ENCODE data around the gene APOBEC4. TPM values are rescaled to one million over a fixed set of nuclear protein-coding genes. Genes with fewer than 3 reads are reported as not detected.

APOBEC4 gene
- polyA plus RNA-seq, 1 of the 3 experiments (the other 2 are of a cell fraction), result not detected

DNA sequence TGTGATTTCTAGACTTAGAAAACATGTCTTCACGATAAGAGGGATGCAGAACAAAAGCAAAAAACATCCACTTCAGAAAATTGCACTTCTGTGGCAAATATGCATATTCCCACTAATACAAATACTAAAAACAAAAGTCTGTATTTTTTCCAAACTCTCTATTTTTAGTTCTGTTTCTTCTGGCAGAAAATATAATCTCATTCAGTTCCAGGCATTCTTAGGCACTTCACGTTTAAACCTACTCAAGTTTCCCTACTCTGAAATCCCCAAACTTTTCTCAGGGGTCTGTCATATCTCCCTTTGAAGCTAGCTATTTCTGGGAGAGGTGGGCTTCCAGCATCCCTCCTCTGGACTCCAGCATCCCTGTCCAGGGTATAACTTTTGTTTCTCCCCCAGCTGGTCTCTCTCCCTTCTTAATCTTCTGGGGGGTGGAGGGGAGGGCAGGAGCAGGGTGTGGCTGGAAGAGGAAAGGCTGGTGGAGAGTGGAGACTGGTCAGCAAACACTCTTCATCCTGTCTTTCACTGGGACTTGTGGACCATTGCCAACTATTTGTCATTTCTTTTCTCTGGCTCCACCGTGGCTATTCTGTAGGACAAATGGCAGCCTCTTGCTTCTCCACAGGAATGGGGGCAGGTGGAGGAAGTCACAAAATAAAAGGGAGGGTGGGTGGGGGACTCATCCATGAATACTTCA, 43.2 kb downstream of the APOBEC4 start:
- no peak for DNase-seq
- Histone ChIP-seq H3K36me3 (replicated peaks in 1 of 2; ENCODE audit: control insufficient read depth in 1 of 2, insufficient read depth in 2 of 2, low read length in 1 of 2) (no peaks in the 10 kb centered on the region), H3K9ac (peak overlapping the region; percentile 78), H3F3A (replicated peaks; ENCODE audit: insufficient read depth) (peaks cover 26% of the 10 kb centered on the region), H3K4me3 (ENCODE audit: low read depth in 2 of 2, low read length in 1 of 2) (peak overlapping the region in 1 of 2 experiments; percentile 40; a peak in 2 of 4 replicates), H4K20me1 (ENCODE audit: insufficient read depth) (no peaks in the 10 kb centered on the region), H3K4me2 (peak overlapping the region; percentile 66), H3K9me2 (no peaks in the 10 kb centered on the region), H2AFZ (ENCODE audit: low read depth) (peak overlapping the region; percentile 68; the same call in 1 of the 2 replicates), H3K27me3 (ENCODE audit: insufficient read depth) (no peaks in the 10 kb centered on the region), H3K79me2 (ENCODE audit: insufficient read depth) (no peaks in the 10 kb centered on the region), H3K4me1 (ENCODE audit: control insufficient read depth in 1 of 2, insufficient read depth in 2 of 2, low read depth in 1 of 2, low read length in 1 of 2) (peaks cover 14 to 20% of the 10 kb centered on the region in 2 experiments), H3K9me3 (no peaks in the 10 kb centered on the region), H3K27ac (ENCODE audit: low read depth in 2 of 2, low read length in 1 of 2) (peak overlapping the region; percentile 94 to 98)
- POLR2A ChIA-PET, result interaction anchor here (0.6 kb wide), 1 partner anchor 504 kb away, joined by 3 read pairs; no protein-coding TSS in a partner anchor
- WGBS (ENCODE audit: low lambda C conversion rate), result 5% methylated on average over 3 of the region's 3 CpGs
- TF ChIP-seq ELF1 (IDR thresholded peaks at IDR 0.05), result no peak
- 0 out of 2 replicates have a peak, but pooled peaks have one; percentile 0 for TF ChIP-seq RCOR1 (IDR thresholded peaks at IDR 0.05; ENCODE audit: low read length)
- TF ChIP-seq, protein P1, sequence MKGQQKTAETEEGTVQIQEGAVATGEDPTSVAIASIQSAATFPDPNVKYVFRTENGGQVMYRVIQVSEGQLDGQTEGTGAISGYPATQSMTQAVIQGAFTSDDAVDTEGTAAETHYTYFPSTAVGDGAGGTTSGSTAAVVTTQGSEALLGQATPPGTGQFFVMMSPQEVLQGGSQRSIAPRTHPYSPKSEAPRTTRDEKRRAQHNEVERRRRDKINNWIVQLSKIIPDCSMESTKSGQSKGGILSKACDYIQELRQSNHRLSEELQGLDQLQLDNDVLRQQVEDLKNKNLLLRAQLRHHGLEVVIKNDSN (IDR thresholded peaks at IDR 0.05; ENCODE audit: borderline replicate concordance, low read depth), result no peak
- TF ChIP-seq, protein P2, sequence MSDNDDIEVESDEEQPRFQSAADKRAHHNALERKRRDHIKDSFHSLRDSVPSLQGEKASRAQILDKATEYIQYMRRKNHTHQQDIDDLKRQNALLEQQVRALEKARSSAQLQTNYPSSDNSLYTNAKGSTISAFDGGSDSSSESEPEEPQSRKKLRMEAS (IDR thresholded peaks at IDR 0.05; ENCODE audit: low read depth), result no peak
- no peak for TF ChIP-seq CHD2 (IDR thresholded peaks at IDR 0.05; ENCODE audit: low read length, partially characterized antibody)
- TF ChIP-seq TCF12 (IDR thresholded peaks at IDR 0.05), result 0 out of 2 replicates have a peak, but pooled peaks have one; percentile 4
- 0 out of 2 replicates have a peak, but pooled peaks have one; percentile 19 for TF ChIP-seq NFIC (IDR thresholded peaks at IDR 0.05; ENCODE audit: borderline replicate concordance)
- TF ChIP-seq GABPA (IDR thresholded peaks at IDR 0.05; ENCODE audit: low read depth), result no peak
- TF ChIP-seq FOSL2 (IDR thresholded peaks at IDR 0.05; ENCODE audit: borderline replicate concordance, low read depth), result no peak
- TF ChIP-seq, protein P3, sequence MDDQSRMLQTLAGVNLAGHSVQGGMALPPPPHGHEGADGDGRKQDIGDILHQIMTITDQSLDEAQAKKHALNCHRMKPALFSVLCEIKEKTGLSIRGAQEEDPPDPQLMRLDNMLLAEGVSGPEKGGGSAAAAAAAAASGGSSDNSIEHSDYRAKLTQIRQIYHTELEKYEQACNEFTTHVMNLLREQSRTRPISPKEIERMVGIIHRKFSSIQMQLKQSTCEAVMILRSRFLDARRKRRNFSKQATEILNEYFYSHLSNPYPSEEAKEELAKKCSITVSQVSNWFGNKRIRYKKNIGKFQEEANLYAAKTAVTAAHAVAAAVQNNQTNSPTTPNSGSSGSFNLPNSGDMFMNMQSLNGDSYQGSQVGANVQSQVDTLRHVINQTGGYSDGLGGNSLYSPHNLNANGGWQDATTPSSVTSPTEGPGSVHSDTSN (IDR thresholded peaks at IDR 0.05), result peak; percentile 43
- no peak for TF ChIP-seq FOXM1 (IDR thresholded peaks at IDR 0.05; ENCODE audit: low read depth)
- TF ChIP-seq RFX5 (IDR thresholded peaks at IDR 0.05; ENCODE audit: low read length), result no peak
- TF ChIP-seq GATA2 (CRISPR knock-in tag; IDR thresholded peaks at IDR 0.05), result no peak
- no peak for TF ChIP-seq MEF2A (IDR thresholded peaks at IDR 0.05; ENCODE audit: borderline replicate concordance, low read depth)
- CTCF ChIA-PET, result interaction anchor here (0.5 to 2.8 kb wide), 21 partner anchors 9 to 609 kb away, joined by 3 to 19 read pairs (median 4); partner anchors contain the start of gene ARPC5

DNA sequence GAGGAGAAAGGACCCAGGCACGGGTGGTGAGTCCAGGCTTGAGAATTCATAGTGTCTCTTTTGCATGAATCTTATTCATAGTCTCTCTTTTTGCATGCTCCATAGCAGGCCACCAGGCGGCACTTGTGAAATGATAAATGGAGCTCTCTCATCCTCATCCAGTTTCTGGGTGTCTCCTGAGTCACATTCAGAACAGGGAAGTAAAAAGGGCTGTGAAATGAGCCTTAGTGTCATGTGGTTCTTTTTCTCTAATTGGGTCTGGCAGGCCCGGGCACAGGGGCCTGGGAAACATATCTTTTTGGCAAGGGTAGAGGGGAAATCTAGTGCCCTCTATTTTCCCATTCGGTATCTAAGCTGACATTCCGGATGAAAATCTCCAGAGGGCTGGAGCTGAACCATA, 43.8 kb downstream of the APOBEC4 start:
- Histone ChIP-seq H3K79me2 (ENCODE audit: insufficient read depth) (no peaks in the 10 kb centered on the region), H4K20me1 (ENCODE audit: insufficient read depth) (no peaks in the 10 kb centered on the region), H3K4me2 (peak overlapping the region; percentile 66), H3F3A (replicated peaks; ENCODE audit: insufficient read depth) (peaks cover 31% of the 10 kb centered on the region), H2AFZ (ENCODE audit: low read depth) (peak overlapping the region; percentile 68), H3K27ac (ENCODE audit: low read depth in 2 of 2, low read length in 1 of 2) (peak overlapping the region; percentile 94 to 98), H3K9me3 (no peaks in the 10 kb centered on the region), H3K9me2 (no peaks in the 10 kb centered on the region), H3K4me1 (ENCODE audit: control insufficient read depth in 1 of 2, insufficient read depth in 2 of 2, low read depth in 1 of 2, low read length in 1 of 2) (peaks cover 15 to 20% of the 10 kb centered on the region in 2 experiments), H3K27me3 (ENCODE audit: insufficient read depth) (no peaks in the 10 kb centered on the region), H3K36me3 (replicated peaks in 1 of 2; ENCODE audit: control insufficient read depth in 1 of 2, insufficient read depth in 2 of 2, low read length in 1 of 2) (no peaks in the 10 kb centered on the region), H3K9ac (peak overlapping the region; percentile 78), H3K4me3 (ENCODE audit: low read depth in 2 of 2, low read length in 1 of 2) (peak overlapping the region; percentile 23 to 40; a peak in 3 of 4 replicates)
- ChIA-PET CTCF (interaction anchor here (0.5 to 2.8 kb wide), 21 partner anchors 10 to 421 kb away, joined by 3 to 19 read pairs (median 4); partner anchors contain the start of gene ARPC5), POLR2A (no interaction called here)
- 3% methylated on average over 5 of the region's 5 CpGs for WGBS (ENCODE audit: low lambda C conversion rate)
- peak; percentile 49 for DNase-seq
- 0 out of 2 replicates have a peak, but pooled peaks have one; percentile 38 for TF ChIP-seq FOXM1 (IDR thresholded peaks at IDR 0.05; ENCODE audit: low read depth)
- TF ChIP-seq, protein P3 (IDR thresholded peaks at IDR 0.05), result peak; percentile 91
- TF ChIP-seq GABPA (IDR thresholded peaks at IDR 0.05; ENCODE audit: low read depth), result no peak
- no peak for TF ChIP-seq CHD2 (IDR thresholded peaks at IDR 0.05; ENCODE audit: low read length, partially characterized antibody)
- TF ChIP-seq FOXJ3 (CRISPR knock-in tag; IDR thresholded peaks at IDR 0.05), result no peak
- TF ChIP-seq RCOR1 (IDR thresholded peaks at IDR 0.05; ENCODE audit: low read length), result peak; percentile 14; the same call in 1 of the 2 replicates
- TF ChIP-seq TCF12 (IDR thresholded peaks at IDR 0.05), result peak; percentile 91
- TF ChIP-seq, protein P2 (IDR thresholded peaks at IDR 0.05; ENCODE audit: low read depth), result no peak
- TF ChIP-seq TEAD4 (IDR thresholded peaks at IDR 0.05; ENCODE audit: borderline replicate concordance, insufficient read depth), result peak; percentile 54; the same call in 1 of the 2 replicates
- TF ChIP-seq, protein P4, sequence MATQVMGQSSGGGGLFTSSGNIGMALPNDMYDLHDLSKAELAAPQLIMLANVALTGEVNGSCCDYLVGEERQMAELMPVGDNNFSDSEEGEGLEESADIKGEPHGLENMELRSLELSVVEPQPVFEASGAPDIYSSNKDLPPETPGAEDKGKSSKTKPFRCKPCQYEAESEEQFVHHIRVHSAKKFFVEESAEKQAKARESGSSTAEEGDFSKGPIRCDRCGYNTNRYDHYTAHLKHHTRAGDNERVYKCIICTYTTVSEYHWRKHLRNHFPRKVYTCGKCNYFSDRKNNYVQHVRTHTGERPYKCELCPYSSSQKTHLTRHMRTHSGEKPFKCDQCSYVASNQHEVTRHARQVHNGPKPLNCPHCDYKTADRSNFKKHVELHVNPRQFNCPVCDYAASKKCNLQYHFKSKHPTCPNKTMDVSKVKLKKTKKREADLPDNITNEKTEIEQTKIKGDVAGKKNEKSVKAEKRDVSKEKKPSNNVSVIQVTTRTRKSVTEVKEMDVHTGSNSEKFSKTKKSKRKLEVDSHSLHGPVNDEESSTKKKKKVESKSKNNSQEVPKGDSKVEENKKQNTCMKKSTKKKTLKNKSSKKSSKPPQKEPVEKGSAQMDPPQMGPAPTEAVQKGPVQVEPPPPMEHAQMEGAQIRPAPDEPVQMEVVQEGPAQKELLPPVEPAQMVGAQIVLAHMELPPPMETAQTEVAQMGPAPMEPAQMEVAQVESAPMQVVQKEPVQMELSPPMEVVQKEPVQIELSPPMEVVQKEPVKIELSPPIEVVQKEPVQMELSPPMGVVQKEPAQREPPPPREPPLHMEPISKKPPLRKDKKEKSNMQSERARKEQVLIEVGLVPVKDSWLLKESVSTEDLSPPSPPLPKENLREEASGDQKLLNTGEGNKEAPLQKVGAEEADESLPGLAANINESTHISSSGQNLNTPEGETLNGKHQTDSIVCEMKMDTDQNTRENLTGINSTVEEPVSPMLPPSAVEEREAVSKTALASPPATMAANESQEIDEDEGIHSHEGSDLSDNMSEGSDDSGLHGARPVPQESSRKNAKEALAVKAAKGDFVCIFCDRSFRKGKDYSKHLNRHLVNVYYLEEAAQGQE (IDR thresholded peaks at IDR 0.05; ENCODE audit: low read depth, low read length), result 0 out of 2 replicates have a peak, but pooled peaks have one; percentile 15

Data from SK-N-SH (cell line).